ENCODE measurements around the gene FER. TPM values are rescaled to one million over a fixed set of nuclear protein-coding genes. Genes with fewer than 3 reads are reported as not detected.

The FER gene
- polyA plus RNA-seq, 1 donor from 2014 or later, result 8.5 TPM

GRCh38 chr5:108930107-108930506, 182.4 kb downstream of the FER start:
- Histone ChIP-seq H4K20me1 (ENCODE audit: insufficient read depth) (no peaks in the 10 kb centered on the region), H3K4me3 (ENCODE audit: low read length) (no peak overlapping the region)
- TF ChIP-seq REST (IDR thresholded peaks at IDR 0.05; ENCODE audit: borderline replicate concordance) (no peak), RAD21 (conservative IDR thresholded peaks at IDR 0.05) (no peak), EZH2 (IDR thresholded peaks at IDR 0.05; ENCODE audit: borderline replicate concordance, insufficient read depth, low read length, poor library complexity, severe bottlenecking) (no peak), POLR2AphosphoS5 (IDR thresholded peaks at IDR 0.05) (no peak), SMC3 (conservative IDR thresholded peaks at IDR 0.05; ENCODE audit: poor library complexity) (no peak), MXI1 (conservative IDR thresholded peaks at IDR 0.05; ENCODE audit: poor library complexity, severe bottlenecking) (no peak), TAF1 (IDR thresholded peaks at IDR 0.05; ENCODE audit: low read depth) (no peak), CTCF (IDR thresholded peaks at IDR 0.05; ENCODE audit: poor library complexity, severe bottlenecking) (no peak), EP300 (conservative IDR thresholded peaks at IDR 0.05; ENCODE audit: poor library complexity, severe bottlenecking) (no peak)

GRCh38 chr5:108935611-108936010, 187.9 kb downstream of the FER start:
- H4K20me1 ChIP-seq (ENCODE audit: insufficient read depth), result no peaks in the 10 kb centered on the region
- no peak overlapping the region for H3K4me2 ChIP-seq (ENCODE audit: low read length)
- no peaks in the 10 kb centered on the region for H3K9me3 ChIP-seq (ENCODE audit: low read length)

More at GRCh38 chr5:108930107-108930506, 182.4 kb downstream of the FER start:
- Histone ChIP-seq H3K36me3 (ENCODE audit: insufficient read depth, low read length) (no peaks in the 10 kb centered on the region), H3K4me2 (ENCODE audit: low read length) (no peak overlapping the region), H3K9me3 (ENCODE audit: low read length) (no peaks in the 10 kb centered on the region), H3K9me2 (ENCODE audit: insufficient read depth, low read length) (no peaks in the 10 kb centered on the region), H3F3A (ENCODE audit: insufficient read depth, low read length, poor library complexity, severe bottlenecking) (no peaks in the 10 kb centered on the region), H2AFZ (ENCODE audit: low read depth, low read length) (no peak overlapping the region), H3K27ac (ENCODE audit: low read length) (no peak overlapping the region), H3K79me2 (replicated peaks; ENCODE audit: insufficient read depth, low read length) (no peaks in the 10 kb centered on the region), H3K27me3 (ENCODE audit: insufficient read depth, low read depth, low read length) (no peaks in the 10 kb centered on the region), H3K9ac (ENCODE audit: low read length) (no peak overlapping the region)

More at GRCh38 chr5:108935611-108936010, 187.9 kb downstream of the FER start:
- H3K9me2 ChIP-seq (ENCODE audit: insufficient read depth, low read length), result no peaks in the 10 kb centered on the region
- H3K9ac ChIP-seq (ENCODE audit: low read length), result no peak overlapping the region
- no peaks in the 10 kb centered on the region for H3K27me3 ChIP-seq (ENCODE audit: insufficient read depth, low read depth, low read length)
- H2AFZ ChIP-seq (ENCODE audit: low read depth, low read length), result no peak overlapping the region
- H3K4me3 ChIP-seq (ENCODE audit: low read length), result no peak overlapping the region
- no peaks in the 10 kb centered on the region for H3K79me2 ChIP-seq (replicated peaks; ENCODE audit: insufficient read depth, low read length)
- H3K36me3 ChIP-seq (ENCODE audit: insufficient read depth, low read length), result no peaks in the 10 kb centered on the region
- H3K27ac ChIP-seq (ENCODE audit: low read length), result no peak overlapping the region
- TF ChIP-seq MXI1 (conservative IDR thresholded peaks at IDR 0.05; ENCODE audit: poor library complexity, severe bottlenecking), result no peak
- no peak for TF ChIP-seq EZH2 (IDR thresholded peaks at IDR 0.05; ENCODE audit: borderline replicate concordance, insufficient read depth, low read length, poor library complexity, severe bottlenecking)
- TF ChIP-seq CTCF (IDR thresholded peaks at IDR 0.05; ENCODE audit: poor library complexity, severe bottlenecking), result no peak
- no peak for TF ChIP-seq REST (IDR thresholded peaks at IDR 0.05; ENCODE audit: borderline replicate concordance)
- TF ChIP-seq POLR2AphosphoS5 (IDR thresholded peaks at IDR 0.05), result no peak
- TF ChIP-seq TAF1 (IDR thresholded peaks at IDR 0.05; ENCODE audit: low read depth), result no peak
- TF ChIP-seq EP300 (conservative IDR thresholded peaks at IDR 0.05; ENCODE audit: poor library complexity, severe bottlenecking), result no peak
- TF ChIP-seq SMC3 (conservative IDR thresholded peaks at IDR 0.05; ENCODE audit: poor library complexity), result no peak
- TF ChIP-seq RAD21 (conservative IDR thresholded peaks at IDR 0.05), result no peak
- H3F3A ChIP-seq (ENCODE audit: insufficient read depth, low read length, poor library complexity, severe bottlenecking), result no peaks in the 10 kb centered on the region
